CD14-positive monocyte (primary cell): ENCODE measurements around the gene AKIRIN1. TPM values are rescaled to one million over a fixed set of nuclear protein-coding genes. Genes with fewer than 3 reads are reported as not detected.
"Not testable (repeated sequence)": the region's sequence is repeated elsewhere in the genome, so short reads cannot be mapped to it uniquely, and the experiment has no call there.

Source experiments
- DNase-seq, 3 donors: peaks; one replicate each; pipeline ENCODE4 v3.0.0-alpha.2; 2011 to 2022
- H2AFZ ChIP-seq: 2 replicates; pipeline ENCODE4 v1.6.0; 2012; ENCODE audit warnings: mild to moderate bottlenecking, low read depth, low read length, inconsistent platforms; ENCODE audit not compliant: insufficient read depth, poor library complexity, severe bottlenecking
- H3K27ac ChIP-seq, 2 donors: 1 replicate in 1 of 2; 2 replicates in 1 of 2; pipeline ENCODE4 v1.5.1; 2012 to 2013; ENCODE audit warnings: low read length in 2 of 2, control low read depth in 1 of 2, inconsistent platforms in 1 of 2, low read depth in 1 of 2, mild to moderate bottlenecking in 1 of 2
- H3K27me3 ChIP-seq, 2 donors: one replicate each; pipeline versions ENCODE4 v1.6.0 to v1.6.1; 2011 to 2013; ENCODE audit warnings: low read length in 2 of 2; ENCODE audit not compliant: control insufficient read depth in 2 of 2, insufficient read depth in 2 of 2
- H3K36me3 ChIP-seq, 2 donors: replicated peaks in 1 of 2; 1 replicate in 1 of 2; 2 replicates in 1 of 2; pipeline versions ENCODE4 v1.5.1 to v1.6.1; 2012 to 2013; ENCODE audit warnings: low read length in 2 of 2, control low read depth in 1 of 2, inconsistent platforms in 1 of 2, mild to moderate bottlenecking in 1 of 2; ENCODE audit not compliant: insufficient read depth in 2 of 2, control insufficient read depth in 1 of 2
- H3K4me1 ChIP-seq, 2 donors: 1 replicate in 1 of 2; 2 replicates in 1 of 2; pipeline versions ENCODE4 v1.5.1 to v1.6.1; 2012 to 2013; ENCODE audit warnings: low read length in 2 of 2, control low read depth in 1 of 2, inconsistent platforms in 1 of 2, mild to moderate bottlenecking in 1 of 2, moderate library complexity in 1 of 2; ENCODE audit not compliant: insufficient read depth in 2 of 2, control insufficient read depth in 1 of 2
- H3K4me2 ChIP-seq: replicated peaks from 2 replicates; pipeline ENCODE3; 2012; ENCODE audit warnings: low read length, moderate library complexity, mild to moderate bottlenecking; ENCODE audit not compliant: poor library complexity, severe bottlenecking; ENCODE audit errors: extremely low read depth
- H3K4me3 ChIP-seq, 3 experiments: fragments of 200-600 bp in 1 of 3; sonication (generic) in 1 of 3; replicated peaks in 1 of 3; 1 replicate in 2 of 3; 2 replicates in 1 of 3; pipeline ENCODE4 v1.5.1; 2011 to 2013; ENCODE audit warnings: low read length in 3 of 3, mild to moderate bottlenecking in 3 of 3, control low read depth in 2 of 3, low read depth in 2 of 3, inconsistent platforms in 1 of 3, moderate library complexity in 1 of 3
- H3K79me2 ChIP-seq: 2 replicates; pipeline ENCODE4 v1.6.0; 2012; ENCODE audit warnings: mild to moderate bottlenecking, control low read depth, inconsistent platforms, low read length, moderate library complexity; ENCODE audit not compliant: insufficient read depth
- H3K9ac ChIP-seq: 2 replicates; pipeline ENCODE4 v1.6.0; 2017; ENCODE audit warnings: low read length, mild to moderate bottlenecking; ENCODE audit not compliant: insufficient read depth, poor library complexity, severe bottlenecking
- H3K9me3 ChIP-seq, 2 donors: replicated peaks in 1 of 2; 1 replicate in 1 of 2; 2 replicates in 1 of 2; pipeline versions ENCODE4 v1.5.1 to v1.6.1; 2012 to 2013; ENCODE audit warnings: low read length in 2 of 2, control low read depth in 1 of 2; ENCODE audit not compliant: control insufficient read depth in 1 of 2, insufficient read depth in 1 of 2
- H4K20me1 ChIP-seq: 2 replicates; pipeline ENCODE4 v1.6.0; 2012; ENCODE audit warnings: mild to moderate bottlenecking, low read length, control low read depth, moderate library complexity; ENCODE audit not compliant: insufficient read depth
- H3K27ac Mint-ChIP-seq, 7 donors: one replicate each; pipeline ENCODE4 v1.8.0; 2020; ENCODE audit warnings: mild to moderate bottlenecking in 7 of 7, mixed read lengths in 7 of 7, moderate library complexity in 6 of 7, inconsistent platforms in 2 of 7
- H3K27me3 Mint-ChIP-seq, 3 donors: one replicate each; pipeline ENCODE4 v1.8.0; 2021 to 2022; ENCODE audit warnings: low read depth in 3 of 3, mild to moderate bottlenecking in 3 of 3, mixed read lengths in 3 of 3, moderate library complexity in 3 of 3, inconsistent platforms in 1 of 3
- H3K36me3 Mint-ChIP-seq, 2 donors: one replicate each; pipeline ENCODE4 v1.8.0; 2020; ENCODE audit warnings: mixed read lengths in 2 of 2, inconsistent platforms in 1 of 2, mild to moderate bottlenecking in 1 of 2
- H3K4me1 Mint-ChIP-seq: one replicate; pipeline ENCODE4 v1.8.0; 2020; ENCODE audit warnings: mild to moderate bottlenecking, mixed read lengths
- H3K4me3 Mint-ChIP-seq, 2 donors: one replicate each; pipeline ENCODE4 v1.8.0; 2020; ENCODE audit warnings: mild to moderate bottlenecking in 2 of 2, mixed read lengths in 2 of 2, moderate library complexity in 1 of 2
- H3K9me3 Mint-ChIP-seq, 7 donors: one replicate each; pipeline ENCODE4 v1.8.0; 2020 to 2022; ENCODE audit warnings: mixed read lengths in 7 of 7, mild to moderate bottlenecking in 6 of 7, moderate library complexity in 6 of 7, inconsistent platforms in 2 of 7
- WGBS: methylation state at CpG from one replicate; pipeline ENCODE4 v1.1.5; 2013; ENCODE audit warnings: missing lambda C conversion rate; ENCODE audit not compliant: insufficient coverage; 5-methylcytosine and 5-hydroxymethylcytosine counted together
- intact Hi-C, 2 donors: fragments of 100-400 bp; cut with micrococcal nuclease; formaldehyde crosslinking; loops; one replicate each; pipeline versions ENCODE4 v1.15.0 to v1.15.1; 2023
- polyA plus RNA-seq, 3 donors: library from polyadenylated mRNA; depleted of rRNA in 1 of 3; unstranded in 2 of 3; stranded (reverse) in 1 of 3; fragments of 300-500 nt in 2 of 3; fragments of >200 nt in 1 of 3; fragmentation: Illumina TruSeq in 2 of 3; gene quantifications; 1 replicate in 2 of 3; 2 replicates in 1 of 3; pipeline ENCODE4 v1.2.3, GENCODE V29; 2012 to 2021
- TF ChIP-seq, protein P1 (sequence below): fragments of 200-600 bp; IDR thresholded peaks from one replicate; pipeline ENCODE4 v1.8.0; 2022; ENCODE audit warnings: antibody characterized with exemption, mild to moderate bottlenecking

AKIRIN1 gene
- polyA plus RNA-seq, 3 donors, result 41.8 to 61.0 (median 60.8) TPM

DNA sequence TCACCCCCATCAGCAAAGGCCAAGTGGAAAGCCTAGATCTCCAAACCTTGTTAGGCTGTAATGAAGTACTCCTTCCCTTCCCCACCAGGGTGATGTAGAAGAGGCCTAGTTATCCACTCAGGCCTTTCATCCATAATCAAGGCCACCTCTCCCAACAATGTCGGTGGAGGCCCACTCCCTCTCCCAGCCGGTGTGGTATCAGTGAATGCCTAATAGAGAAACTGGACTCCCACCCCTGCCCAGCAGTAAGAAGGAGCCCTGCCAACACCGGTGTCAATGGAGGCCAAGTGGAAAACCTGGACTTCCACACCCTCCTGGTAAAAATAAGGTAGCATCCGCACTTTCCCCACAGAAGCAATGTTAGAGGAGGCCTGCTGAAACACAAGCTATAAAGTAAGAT is 58.9 kb downstream of the AKIRIN1 start:
- DNase-seq, result no peak
- TF ChIP-seq, protein P1, sequence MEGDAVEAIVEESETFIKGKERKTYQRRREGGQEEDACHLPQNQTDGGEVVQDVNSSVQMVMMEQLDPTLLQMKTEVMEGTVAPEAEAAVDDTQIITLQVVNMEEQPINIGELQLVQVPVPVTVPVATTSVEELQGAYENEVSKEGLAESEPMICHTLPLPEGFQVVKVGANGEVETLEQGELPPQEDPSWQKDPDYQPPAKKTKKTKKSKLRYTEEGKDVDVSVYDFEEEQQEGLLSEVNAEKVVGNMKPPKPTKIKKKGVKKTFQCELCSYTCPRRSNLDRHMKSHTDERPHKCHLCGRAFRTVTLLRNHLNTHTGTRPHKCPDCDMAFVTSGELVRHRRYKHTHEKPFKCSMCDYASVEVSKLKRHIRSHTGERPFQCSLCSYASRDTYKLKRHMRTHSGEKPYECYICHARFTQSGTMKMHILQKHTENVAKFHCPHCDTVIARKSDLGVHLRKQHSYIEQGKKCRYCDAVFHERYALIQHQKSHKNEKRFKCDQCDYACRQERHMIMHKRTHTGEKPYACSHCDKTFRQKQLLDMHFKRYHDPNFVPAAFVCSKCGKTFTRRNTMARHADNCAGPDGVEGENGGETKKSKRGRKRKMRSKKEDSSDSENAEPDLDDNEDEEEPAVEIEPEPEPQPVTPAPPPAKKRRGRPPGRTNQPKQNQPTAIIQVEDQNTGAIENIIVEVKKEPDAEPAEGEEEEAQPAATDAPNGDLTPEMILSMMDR, result no peak
- intact Hi-C loops, result no loop called here
- H4K20me1 ChIP-seq, result no peaks in the 10 kb centered on the region
- no peaks in the 10 kb centered on the region for H3K36me3 ChIP-seq
- H3K9me3 Mint-ChIP-seq, result peaks cover 0 to 2% (median 0%) of the 10 kb centered on the region in 7 donors
- no CpG with 5 or more reads among the region's 4 CpGs for WGBS
- H3K36me3 Mint-ChIP-seq, result peaks cover 4 to 21% of the 10 kb centered on the region in 2 donors
- no peak overlapping the region for H3K4me3 Mint-ChIP-seq
- no peaks in the 10 kb centered on the region for H3K79me2 ChIP-seq
- no peaks in the 10 kb centered on the region for H3K9me3 ChIP-seq
- no peak overlapping the region for H2AFZ ChIP-seq
- H3K27me3 ChIP-seq, result no peaks in the 10 kb centered on the region
- no peak overlapping the region for H3K4me2 ChIP-seq
- H3K4me3 ChIP-seq, result no peak overlapping the region
- no peaks in the 10 kb centered on the region for H3K4me1 ChIP-seq
- no peak overlapping the region for H3K27ac ChIP-seq
- H3K4me1 Mint-ChIP-seq, result peaks cover 6% of the 10 kb centered on the region
- H3K9ac ChIP-seq, result no peak overlapping the region
- H3K27me3 Mint-ChIP-seq, result no peaks in the 10 kb centered on the region
- H3K27ac Mint-ChIP-seq, result no peak overlapping the region

- 90% methylated on average over 2 of the region's 11 CpGs for WGBS
- H3K27ac Mint-ChIP-seq, H3K79me2 ChIP-seq, H2AFZ ChIP-seq, H3K4me1 ChIP-seq, H3K27me3 ChIP-seq, H3K9ac ChIP-seq, H3K4me1 Mint-ChIP-seq, H3K4me3 ChIP-seq, H3K9me3 ChIP-seq, DNase-seq, H3K4me2 ChIP-seq, H3K9me3 Mint-ChIP-seq, H3K36me3 ChIP-seq, H4K20me1 ChIP-seq, intact Hi-C loops, H3K4me3 Mint-ChIP-seq, H3K27ac ChIP-seq, H3K27me3 Mint-ChIP-seq: not testable (repeated sequence)
- peaks cover 4 to 20% of the 10 kb centered on the region in 2 donors for H3K36me3 Mint-ChIP-seq
Measured at GRCh38 chr1:39051193-39051850, 60.2 kb downstream of the AKIRIN1 start.
